HCT116 (cell line): ENCODE data around the gene FGF11. TPM values are rescaled to one million over a fixed set of nuclear protein-coding genes. Genes with fewer than 3 reads are reported as not detected.

ENCODE experiments used
- ATAC-seq: fragments of 200-7000 bp; cut with Tn5 transposase; 2 replicates; pipeline ENCODE4 v1.9.1; 2020; ENCODE audit warnings: mild to moderate bottlenecking, moderate library complexity
- BruUV-seq: library from RNA; stranded (reverse); fragments of 400-500 nt; replicated peaks from 2 replicates; lab custom pipeline; 2021; lab: Mats Ljungman, UMichigan
- CTCF ChIA-PET: fragments of 300-600 bp; sonication (Branson Sonifier 250); formaldehyde crosslinking; loops from one replicate; lab custom pipeline; 2021; ENCODE audit warnings: antibody characterized with exemption; lab: Charles Lee
- POLR2A ChIA-PET: fragments of 300-600, 350-600 bp; sonication (Branson Sonifier 250); formaldehyde crosslinking; loops from one replicate; lab custom pipeline; 2021; ENCODE audit warnings: antibody characterized with exemption; lab: Charles Lee
- RAD21 ChIA-PET, 2 experiments: fragments of 300-600 bp; sonication (Branson Sonifier 250); formaldehyde crosslinking; loops; one replicate each; lab custom pipeline; 2023; ENCODE audit warnings: low total read pairs in 2 of 2; ENCODE audit not compliant: uncharacterized antibody in 2 of 2, unreplicated experiment in 2 of 2, low non-redundant PET in 1 of 2; lab: Charles Lee
- DNase-seq: peaks from one replicate; pipeline ENCODE4 v3.0.0-alpha.2; 2010; ENCODE audit warnings: low read depth, low spot score
- H2AFZ ChIP-seq: fragments of 200-600 bp; shearing (Covaris generic), sonication (generic); 2 replicates; pipeline ENCODE4 v1.6.1; 2017; ENCODE audit warnings: low read depth, mixed run types, mixed read lengths, antibody characterized with exemption, low read length; ENCODE audit not compliant: poor library complexity, severe bottlenecking
- H3K27ac ChIP-seq: 2 replicates; pipeline ENCODE4 v1.5.1; 2012; ENCODE audit warnings: low read depth, low read length
- H3K27me3 ChIP-seq: fragments of 200-600 bp; sonication (generic); 2 replicates; pipeline ENCODE4 v1.6.1; 2016; ENCODE audit warnings: mixed run types, low read length, mixed read lengths; ENCODE audit not compliant: insufficient read depth
- H3K36me3 ChIP-seq, 2 experiments: fragments of 200-500 bp in 1 of 2; fragments of 200-600 bp in 1 of 2; sonication (Bioruptor generic) in 1 of 2; sonication (generic) in 1 of 2; 2 replicates each; pipeline versions ENCODE4 v1.5.1 to v1.6.1; 2014 to 2016; ENCODE audit warnings: low read length in 2 of 2, inconsistent platforms in 1 of 2, mixed read lengths in 1 of 2, mixed run types in 1 of 2; ENCODE audit not compliant: insufficient read depth in 2 of 2, control insufficient read depth in 1 of 2
- H3K4me1 ChIP-seq, 2 experiments: fragments of 200-600 bp in 1 of 2; sonication (generic) in 1 of 2; 2 replicates each; pipeline versions ENCODE4 v1.5.1 to v1.6.1; 2012 to 2017; ENCODE audit warnings: low read length in 2 of 2, inconsistent platforms in 1 of 2, mild to moderate bottlenecking in 1 of 2, mixed read lengths in 1 of 2, mixed run types in 1 of 2, moderate library complexity in 1 of 2; ENCODE audit not compliant: insufficient read depth in 2 of 2, control insufficient read depth in 1 of 2
- H3K4me2 ChIP-seq: fragments of 200-600 bp; sonication (generic); 2 replicates; pipeline ENCODE4 v1.6.1; 2017; ENCODE audit warnings: mixed run types, low read length, mixed read lengths
- H3K4me3 ChIP-seq, 2 experiments: fragments of 200-600 bp in 1 of 2; sonication (generic) in 1 of 2; replicated peaks in 1 of 2; 2 replicates each; pipeline ENCODE4 v1.5.1; 2011 to 2016; ENCODE audit warnings: low read length in 2 of 2, control low read depth in 1 of 2, low read depth in 1 of 2, mild to moderate bottlenecking in 1 of 2, mixed read lengths in 1 of 2, mixed run types in 1 of 2
- H3K79me2 ChIP-seq: fragments of 200-600 bp; sonication (generic); 2 replicates; pipeline ENCODE4 v1.6.1; 2017; ENCODE audit warnings: mild to moderate bottlenecking, mixed run types, low read length, moderate library complexity, mixed read lengths; ENCODE audit not compliant: insufficient read depth
- H3K9ac ChIP-seq: fragments of 200-600 bp; sonication (generic); 2 replicates; pipeline ENCODE4 v1.6.1; 2016; ENCODE audit warnings: low read length, mixed read lengths
- H3K9me2 ChIP-seq: fragments of 200-600 bp; sonication (generic), shearing (Covaris generic); 2 replicates; pipeline ENCODE4 v1.6.1; 2017; ENCODE audit warnings: mixed run types, mild to moderate bottlenecking, moderate library complexity; ENCODE audit not compliant: insufficient read depth
- H3K9me3 ChIP-seq, 2 experiments: fragments of 200-500 bp in 1 of 2; fragments of 200-600 bp in 1 of 2; sonication (Bioruptor generic) in 1 of 2; sonication (generic) in 1 of 2; 2 replicates each; pipeline ENCODE4 v1.6.1; 2014 to 2017; ENCODE audit warnings: low read length in 2 of 2, mixed read lengths in 2 of 2, inconsistent platforms in 1 of 2, low read depth in 1 of 2, mild to moderate bottlenecking in 1 of 2, mixed run types in 1 of 2, moderate library complexity in 1 of 2; ENCODE audit not compliant: control insufficient read depth in 1 of 2, insufficient read depth in 1 of 2
- H4K20me1 ChIP-seq: fragments of 200-600 bp; sonication (generic), shearing (Covaris generic); 2 replicates; pipeline ENCODE4 v1.6.1; 2017; ENCODE audit warnings: mixed run types, mild to moderate bottlenecking, moderate library complexity; ENCODE audit not compliant: insufficient read depth
- CBX3 ChIP-seq: IDR thresholded peaks from 2 replicates; pipeline ENCODE4 v1.6.1; 2012; ENCODE audit warnings: low read depth
- CEBPB ChIP-seq: IDR thresholded peaks from 2 replicates; pipeline ENCODE4 v1.6.1; 2012; ENCODE audit warnings: low read depth
- EZH2phosphoT487 ChIP-seq: fragments of 200-600 bp; IDR thresholded peaks from 2 replicates; pipeline ENCODE4 v1.6.1; 2018; ENCODE audit warnings: antibody characterized with exemption, borderline replicate concordance
- FOSL1 ChIP-seq: IDR thresholded peaks from 2 replicates; pipeline ENCODE4 v1.6.1; 2012; ENCODE audit warnings: low read depth
- RAD21 ChIP-seq: IDR thresholded peaks from 2 replicates; pipeline ENCODE4 v1.6.1; 2012; ENCODE audit warnings: low read depth, mild to moderate bottlenecking
- SP1 ChIP-seq: IDR thresholded peaks from 2 replicates; pipeline ENCODE4 v1.6.1; 2012; ENCODE audit warnings: low read depth
- TCF7L2 ChIP-seq: IDR thresholded peaks from 2 replicates; pipeline ENCODE4 v1.7.0; 2011; ENCODE audit warnings: borderline replicate concordance, inconsistent platforms; ENCODE audit not compliant: insufficient read depth, insufficient read length; ENCODE audit errors: extremely low read depth
- YY1 ChIP-seq: IDR thresholded peaks from 2 replicates; pipeline ENCODE4 v1.6.1; 2011; ENCODE audit warnings: low read length, low read depth, moderate library complexity, mild to moderate bottlenecking; ENCODE audit not compliant: insufficient replicate concordance; ENCODE audit errors: extremely low read depth
- ZBTB33 ChIP-seq: IDR thresholded peaks from 2 replicates; pipeline ENCODE4 v1.6.1; 2011; ENCODE audit warnings: mild to moderate bottlenecking, low read length, moderate library complexity; ENCODE audit not compliant: insufficient replicate concordance; ENCODE audit errors: extremely low read depth
- ZFX ChIP-seq: fragments of 450-650 bp; IDR thresholded peaks from 2 replicates; pipeline ENCODE4 v1.6.1; 2017
- ZNF274 ChIP-seq: fragments of 200-500 bp; sonication (Bioruptor generic); IDR thresholded peaks from 2 replicates; pipeline ENCODE4 v1.6.1; 2014; ENCODE audit warnings: mild to moderate bottlenecking, low read depth, low read length, inconsistent platforms
- intact Hi-C: fragments of 100-400 bp; cut with micrococcal nuclease; formaldehyde crosslinking; loops from 2 replicates; pipeline ENCODE4 v1.10.0; 2022
- total RNA-seq: library from RNA; stranded (reverse); gene quantifications from one replicate; pipeline ENCODE4 v1.2.1, GENCODE V29; 2021; ENCODE audit not compliant: unreplicated experiment
- TF ChIP-seq, protein P1 (sequence below): IDR thresholded peaks from 2 replicates; pipeline ENCODE4 v1.6.1; 2012; ENCODE audit warnings: low read depth
- TF ChIP-seq, protein P2 (sequence below), 3 experiments: fragments of 200-600 bp in 1 of 3; sonication (generic) in 1 of 3; IDR thresholded peaks in 2 of 3; conservative IDR thresholded peaks in 1 of 3; 2 replicates each; pipeline ENCODE4 v1.5.1; 2012 to 2017; ENCODE audit warnings: low read depth in 2 of 3, low read length in 2 of 3, antibody characterized with exemption in 1 of 3, borderline replicate concordance in 1 of 3, control low read depth in 1 of 3, mild to moderate bottlenecking in 1 of 3, mixed read lengths in 1 of 3, mixed run types in 1 of 3, moderate library complexity in 1 of 3; ENCODE audit not compliant: insufficient read depth in 1 of 3

The FGF11 gene
- total RNA-seq, 1 experiment from 2014 or later = 6.1 TPM

GRCh38 chr17:7408863-7409262 lies 30.4 kb upstream of the FGF11 start (continued):
- TF ChIP-seq, protein P1, sequence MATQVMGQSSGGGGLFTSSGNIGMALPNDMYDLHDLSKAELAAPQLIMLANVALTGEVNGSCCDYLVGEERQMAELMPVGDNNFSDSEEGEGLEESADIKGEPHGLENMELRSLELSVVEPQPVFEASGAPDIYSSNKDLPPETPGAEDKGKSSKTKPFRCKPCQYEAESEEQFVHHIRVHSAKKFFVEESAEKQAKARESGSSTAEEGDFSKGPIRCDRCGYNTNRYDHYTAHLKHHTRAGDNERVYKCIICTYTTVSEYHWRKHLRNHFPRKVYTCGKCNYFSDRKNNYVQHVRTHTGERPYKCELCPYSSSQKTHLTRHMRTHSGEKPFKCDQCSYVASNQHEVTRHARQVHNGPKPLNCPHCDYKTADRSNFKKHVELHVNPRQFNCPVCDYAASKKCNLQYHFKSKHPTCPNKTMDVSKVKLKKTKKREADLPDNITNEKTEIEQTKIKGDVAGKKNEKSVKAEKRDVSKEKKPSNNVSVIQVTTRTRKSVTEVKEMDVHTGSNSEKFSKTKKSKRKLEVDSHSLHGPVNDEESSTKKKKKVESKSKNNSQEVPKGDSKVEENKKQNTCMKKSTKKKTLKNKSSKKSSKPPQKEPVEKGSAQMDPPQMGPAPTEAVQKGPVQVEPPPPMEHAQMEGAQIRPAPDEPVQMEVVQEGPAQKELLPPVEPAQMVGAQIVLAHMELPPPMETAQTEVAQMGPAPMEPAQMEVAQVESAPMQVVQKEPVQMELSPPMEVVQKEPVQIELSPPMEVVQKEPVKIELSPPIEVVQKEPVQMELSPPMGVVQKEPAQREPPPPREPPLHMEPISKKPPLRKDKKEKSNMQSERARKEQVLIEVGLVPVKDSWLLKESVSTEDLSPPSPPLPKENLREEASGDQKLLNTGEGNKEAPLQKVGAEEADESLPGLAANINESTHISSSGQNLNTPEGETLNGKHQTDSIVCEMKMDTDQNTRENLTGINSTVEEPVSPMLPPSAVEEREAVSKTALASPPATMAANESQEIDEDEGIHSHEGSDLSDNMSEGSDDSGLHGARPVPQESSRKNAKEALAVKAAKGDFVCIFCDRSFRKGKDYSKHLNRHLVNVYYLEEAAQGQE = no peak
- TF ChIP-seq ZNF274 (no peak), YY1 (no peak), ZBTB33 (no peak)

DNA sequence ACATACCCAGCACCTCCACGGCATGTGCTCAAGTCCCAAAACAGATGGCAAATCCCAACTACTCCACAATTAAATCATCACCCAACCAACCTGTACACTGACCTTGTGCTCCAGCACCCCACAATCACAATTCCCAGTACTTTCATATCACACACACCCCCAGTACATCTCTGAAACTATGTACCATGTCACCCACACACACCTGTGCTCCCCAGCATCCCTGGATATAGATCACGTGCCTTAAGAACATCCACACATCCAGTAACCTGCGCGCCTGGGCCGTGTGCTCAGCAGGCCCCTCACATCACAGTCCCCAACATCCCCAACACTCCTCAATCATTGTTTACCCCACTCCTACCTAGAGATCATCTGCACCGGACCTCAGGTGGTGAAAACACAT lies 29.6 kb upstream of the FGF11 start:
- Histone ChIP-seq H3K9me2 (no peaks in the 10 kb centered on the region), H4K20me1 (no peaks in the 10 kb centered on the region), H3K9ac (no peak overlapping the region), H3K27me3 (no peaks in the 10 kb centered on the region), H3K27ac (no peak overlapping the region), H3K79me2 (peaks cover 2% of the 10 kb centered on the region; the same call in 1 of the 2 replicates), H3K9me3 (no peaks in the 10 kb centered on the region), H3K4me1 (peaks cover 8 to 17% of the 10 kb centered on the region in 2 experiments; a peak in 3 of 4 replicates), H3K4me2 (no peak overlapping the region), H3K4me3 (no peak overlapping the region), H3K36me3 (peaks cover 0 to 6% of the 10 kb centered on the region in 2 experiments; a peak in 1 of 4 replicates), H2AFZ (no peak overlapping the region)
- ChIA-PET POLR2A (no interaction called here), CTCF (no interaction called here), RAD21 (no interaction called here)
- intact Hi-C loops = no loop called here
- no TSS peak for BruUV-seq
- DNase-seq = no peak
- no peak for ATAC-seq
- TF ChIP-seq, protein P2, sequence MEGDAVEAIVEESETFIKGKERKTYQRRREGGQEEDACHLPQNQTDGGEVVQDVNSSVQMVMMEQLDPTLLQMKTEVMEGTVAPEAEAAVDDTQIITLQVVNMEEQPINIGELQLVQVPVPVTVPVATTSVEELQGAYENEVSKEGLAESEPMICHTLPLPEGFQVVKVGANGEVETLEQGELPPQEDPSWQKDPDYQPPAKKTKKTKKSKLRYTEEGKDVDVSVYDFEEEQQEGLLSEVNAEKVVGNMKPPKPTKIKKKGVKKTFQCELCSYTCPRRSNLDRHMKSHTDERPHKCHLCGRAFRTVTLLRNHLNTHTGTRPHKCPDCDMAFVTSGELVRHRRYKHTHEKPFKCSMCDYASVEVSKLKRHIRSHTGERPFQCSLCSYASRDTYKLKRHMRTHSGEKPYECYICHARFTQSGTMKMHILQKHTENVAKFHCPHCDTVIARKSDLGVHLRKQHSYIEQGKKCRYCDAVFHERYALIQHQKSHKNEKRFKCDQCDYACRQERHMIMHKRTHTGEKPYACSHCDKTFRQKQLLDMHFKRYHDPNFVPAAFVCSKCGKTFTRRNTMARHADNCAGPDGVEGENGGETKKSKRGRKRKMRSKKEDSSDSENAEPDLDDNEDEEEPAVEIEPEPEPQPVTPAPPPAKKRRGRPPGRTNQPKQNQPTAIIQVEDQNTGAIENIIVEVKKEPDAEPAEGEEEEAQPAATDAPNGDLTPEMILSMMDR (IDR thresholded peaks at IDR 0.05 in 2 of 3, conservative IDR thresholded peaks at IDR 0.05 in 1 of 3; ENCODE audit: borderline replicate concordance in 1 of 3, insufficient read depth in 1 of 3, low read depth in 2 of 3, low read length in 2 of 3) = no peak
- no peak for TF ChIP-seq CBX3
- TF ChIP-seq EZH2phosphoT487 = no peak
- no peak for TF ChIP-seq SP1
- TF ChIP-seq FOSL1 = no peak
- no peak for TF ChIP-seq RAD21
- TF ChIP-seq TCF7L2 = no peak
- TF ChIP-seq CEBPB = no peak
- no peak for TF ChIP-seq ZNF274
- TF ChIP-seq, protein P1 = no peak
- no peak for TF ChIP-seq ZFX
